Measurements from ENCODE around the gene STK4. TPM values are rescaled to one million over a fixed set of nuclear protein-coding genes. Genes with fewer than 3 reads are reported as not detected.
A peak's percentile ranks its signal among the peaks of the same experiment; 100 is the strongest.
"Not testable (repeated sequence)": the region's sequence is repeated elsewhere in the genome, so short reads cannot be mapped to it uniquely, and the experiment has no call there.

STK4 gene
- total RNA-seq, 2 experiments from 2014 or later, result 110 to 116 TPM

GRCh38 chr20:45063107-45063506, 96.8 kb downstream of the STK4 start:
- H3K4me3 Mint-ChIP-seq; intact Hi-C loops (cut with micrococcal nuclease); H3K9me3 Mint-ChIP-seq; H3K27me3 Mint-ChIP-seq (ENCODE audit: low read depth): not testable (repeated sequence)
- CTCF ChIA-PET, result interaction anchor here (1.0 to 1.7 kb wide), 3 partner anchors 9 to 19 kb away, joined by 3 to 9 read pairs (median 3); no protein-coding TSS in a partner anchor
- peak; percentile 30 for DNase-seq
- peak overlapping the region; percentile 32 for H3K27ac Mint-ChIP-seq
- peaks cover 77% of the 10 kb centered on the region for H3K4me1 Mint-ChIP-seq (ENCODE audit: low read depth)
- H3K36me3 Mint-ChIP-seq (ENCODE audit: low read depth), result peaks cover 26% of the 10 kb centered on the region

- Mint-ChIP-seq H3K4me3 (no peak overlapping the region), H3K9me3 (no peaks in the 10 kb centered on the region), H3K4me1 (ENCODE audit: low read depth) (peaks cover 73% of the 10 kb centered on the region), H3K27me3 (ENCODE audit: low read depth) (no peaks in the 10 kb centered on the region), H3K27ac (peak overlapping the region; percentile 20), H3K36me3 (ENCODE audit: low read depth) (peaks cover 28% of the 10 kb centered on the region)
- intact Hi-C loops (cut with micrococcal nuclease), result no loop called here
- CTCF ChIA-PET, result interaction anchor here (1.0 to 3.2 kb wide), 3 partner anchors 21 to 93 kb away, joined by 3 to 17 read pairs (median 9); no protein-coding TSS in a partner anchor
- no peak for DNase-seq
Observed at GRCh38 chr20:45064812-45065211, 98.5 kb downstream of the STK4 start.

GRCh38 chr20:45066372-45066771, 100.1 kb downstream of the STK4 start:
- Mint-ChIP-seq H3K4me3 (no peak overlapping the region), H3K9me3 (no peaks in the 10 kb centered on the region), H3K27ac (no peak overlapping the region), H3K27me3 (ENCODE audit: low read depth) (no peaks in the 10 kb centered on the region), H3K4me1 (ENCODE audit: low read depth) (peaks cover 73% of the 10 kb centered on the region), H3K36me3 (ENCODE audit: low read depth) (peaks cover 34% of the 10 kb centered on the region)
- no peak for DNase-seq
- CTCF ChIA-PET, result interaction anchor here (1.0 to 3.2 kb wide), 3 partner anchors 23 to 30 kb away, joined by 3 to 17 read pairs (median 6); no protein-coding TSS in a partner anchor
- intact Hi-C loops (cut with micrococcal nuclease), result no loop called here

- peaks cover 70% of the 10 kb centered on the region for H3K4me1 Mint-ChIP-seq (ENCODE audit: low read depth)
- no peak overlapping the region for H3K4me3 Mint-ChIP-seq
- no peaks in the 10 kb centered on the region for H3K9me3 Mint-ChIP-seq
- H3K27me3 Mint-ChIP-seq (ENCODE audit: low read depth), result no peaks in the 10 kb centered on the region
- peak overlapping the region; percentile 57 for H3K27ac Mint-ChIP-seq
- intact Hi-C loops (cut with micrococcal nuclease), result no loop called here
- H3K36me3 Mint-ChIP-seq (ENCODE audit: low read depth), result peaks cover 31% of the 10 kb centered on the region
- no peak for DNase-seq
- CTCF ChIA-PET, result interaction anchor here (1.4 to 3.2 kb wide), 3 partner anchors 23 to 45 kb away, joined by 3 to 17 read pairs (median 6); no protein-coding TSS in a partner anchor
Observed at GRCh38 chr20:45067087-45067486, 100.8 kb downstream of the STK4 start.

GRCh38 chr20:45067558-45067957, 101.2 kb downstream of the STK4 start:
- Mint-ChIP-seq H3K4me3 (no peak overlapping the region), H3K36me3 (ENCODE audit: low read depth) (peaks cover 27% of the 10 kb centered on the region), H3K27me3 (ENCODE audit: low read depth) (no peaks in the 10 kb centered on the region), H3K9me3 (no peaks in the 10 kb centered on the region), H3K4me1 (ENCODE audit: low read depth) (peaks cover 67% of the 10 kb centered on the region), H3K27ac (peak overlapping the region; percentile 57)
- no peak for DNase-seq
- CTCF ChIA-PET, result interaction anchor here (1.4 to 3.2 kb wide), 3 partner anchors 24 to 44 kb away, joined by 3 to 17 read pairs (median 6); no protein-coding TSS in a partner anchor
- intact Hi-C loops (cut with micrococcal nuclease), result no loop called here

GRCh38 chr20:45069261-45069660, 102.9 kb downstream of the STK4 start:
- no peak overlapping the region for H3K4me3 Mint-ChIP-seq
- peaks cover 22% of the 10 kb centered on the region for H3K36me3 Mint-ChIP-seq (ENCODE audit: low read depth)
- no peaks in the 10 kb centered on the region for H3K9me3 Mint-ChIP-seq
- intact Hi-C loops (cut with micrococcal nuclease), result no loop called here
- peaks cover 61% of the 10 kb centered on the region for H3K4me1 Mint-ChIP-seq (ENCODE audit: low read depth)
- H3K27ac Mint-ChIP-seq, result peak overlapping the region; percentile 39
- no peaks in the 10 kb centered on the region for H3K27me3 Mint-ChIP-seq (ENCODE audit: low read depth)
- DNase-seq, result no peak
- CTCF ChIA-PET, result interaction anchor here (0.9 kb wide), 1 partner anchor 25 kb away, joined by 3 read pairs; no protein-coding TSS in a partner anchor

- no peak for DNase-seq
Observed at GRCh38 chr20:45070932-45071632, 104.8 kb downstream of the STK4 start.

GRCh38 chr20:45072066-45072465, 105.8 kb downstream of the STK4 start:
- Mint-ChIP-seq H3K4me3 (no peak overlapping the region), H3K27ac (no peak overlapping the region), H3K9me3 (no peaks in the 10 kb centered on the region), H3K4me1 (ENCODE audit: low read depth) (peaks cover 40% of the 10 kb centered on the region), H3K36me3 (ENCODE audit: low read depth) (peaks cover 30% of the 10 kb centered on the region), H3K27me3 (ENCODE audit: low read depth) (no peaks in the 10 kb centered on the region)
- intact Hi-C loops (cut with micrococcal nuclease), result no loop called here
- no peak for DNase-seq
- CTCF ChIA-PET, result interaction anchor here (0.8 to 2.6 kb wide), 8 partner anchors 9 to 158 kb away, joined by 3 to 21 read pairs (median 3); no protein-coding TSS in a partner anchor

More at GRCh38 chr20:45070932-45071632, 104.8 kb downstream of the STK4 start:
- CTCF ChIA-PET, result interaction anchor here (0.7 to 2.6 kb wide), 10 partner anchors 12 to 223 kb away, joined by 3 to 21 read pairs (median 3); no protein-coding TSS in a partner anchor
- peaks cover 45% of the 10 kb centered on the region for H3K4me1 Mint-ChIP-seq (ENCODE audit: low read depth)
- H3K36me3 Mint-ChIP-seq (ENCODE audit: low read depth), result peaks cover 26% of the 10 kb centered on the region
- peak overlapping the region; percentile 46 for H3K27ac Mint-ChIP-seq
- H3K4me3 Mint-ChIP-seq, result no peak overlapping the region
- H3K9me3 Mint-ChIP-seq, result no peaks in the 10 kb centered on the region
- intact Hi-C loops (cut with micrococcal nuclease), result no loop called here
- H3K27me3 Mint-ChIP-seq (ENCODE audit: low read depth), result no peaks in the 10 kb centered on the region

GRCh38 chr20:45073221-45073620, 106.9 kb downstream of the STK4 start:
- DNase-seq, result no peak
- Mint-ChIP-seq H3K27me3 (ENCODE audit: low read depth) (no peaks in the 10 kb centered on the region), H3K4me3 (no peak overlapping the region), H3K27ac (peak overlapping the region; percentile 11), H3K36me3 (ENCODE audit: low read depth) (peaks cover 35% of the 10 kb centered on the region), H3K9me3 (no peaks in the 10 kb centered on the region), H3K4me1 (ENCODE audit: low read depth) (peaks cover 33% of the 10 kb centered on the region)
- CTCF ChIA-PET, result interaction anchor here (2.0 to 2.6 kb wide), 2 partner anchors 22 to 30 kb away, joined by 7 to 21 read pairs; no protein-coding TSS in a partner anchor
- intact Hi-C loops (cut with micrococcal nuclease), result no loop called here

GRCh38 chr20:45077559-45077958, 111.2 kb downstream of the STK4 start:
- Mint-ChIP-seq H3K36me3 (ENCODE audit: low read depth) (peaks cover 62% of the 10 kb centered on the region), H3K27me3 (ENCODE audit: low read depth) (no peaks in the 10 kb centered on the region)
- intact Hi-C loops (cut with micrococcal nuclease), result no loop called here

GRCh38 chr20:45080867-45081624, 114.7 kb downstream of the STK4 start:
- Mint-ChIP-seq H3K27ac (no peak overlapping the region), H3K36me3 (ENCODE audit: low read depth) (peaks cover 76% of the 10 kb centered on the region), H3K4me1 (ENCODE audit: low read depth) (no peaks in the 10 kb centered on the region), H3K9me3 (peaks cover 6% of the 10 kb centered on the region), H3K27me3 (ENCODE audit: low read depth) (no peaks in the 10 kb centered on the region), H3K4me3 (no peak overlapping the region)
- intact Hi-C loops (cut with micrococcal nuclease), result no loop called here
- CTCF ChIA-PET, result no interaction called here
- DNase-seq, result no peak

More at GRCh38 chr20:45077559-45077958, 111.2 kb downstream of the STK4 start:
- no peak overlapping the region for H3K4me3 Mint-ChIP-seq
- H3K27ac Mint-ChIP-seq, result no peak overlapping the region
- CTCF ChIA-PET, result interaction anchor here (2.6 to 4.3 kb wide), 2 partner anchors 18 to 34 kb away, joined by 8 to 17 read pairs; no protein-coding TSS in a partner anchor
- peaks cover 6% of the 10 kb centered on the region for H3K9me3 Mint-ChIP-seq
- peaks cover 5% of the 10 kb centered on the region for H3K4me1 Mint-ChIP-seq (ENCODE audit: low read depth)
- no peak for DNase-seq

- no peak for DNase-seq
- intact Hi-C loops (cut with micrococcal nuclease), result no loop called here
- Mint-ChIP-seq H3K4me3 (no peak overlapping the region), H3K9me3 (peaks cover 6% of the 10 kb centered on the region), H3K27me3 (ENCODE audit: low read depth) (no peaks in the 10 kb centered on the region), H3K27ac (no peak overlapping the region), H3K4me1 (ENCODE audit: low read depth) (no peaks in the 10 kb centered on the region), H3K36me3 (ENCODE audit: low read depth) (peaks cover 73% of the 10 kb centered on the region)
- CTCF ChIA-PET, result interaction anchor here (1.9 to 2.1 kb wide), 2 partner anchors 11 to 13 kb away, joined by 6 to 11 read pairs; no protein-coding TSS in a partner anchor
Observed at GRCh38 chr20:45082468-45082867, 116.2 kb downstream of the STK4 start.

Measured in activated naive CD4-positive, alpha-beta T cell treated with anti-CD3 and anti-CD28 coated beads for 36 hours (primary cell).